Smooth muscle cell of trachea (primary cell): ENCODE measurements around the gene NAXE. TPM values are rescaled to one million over a fixed set of nuclear protein-coding genes. Genes with fewer than 3 reads are reported as not detected.

Experiments
- total RNA-seq: library from RNA; depleted of rRNA; stranded (reverse); fragments of >200 nt; gene quantifications from 2 replicates; pipeline ENCODE4 v1.2.1, GENCODE V29; 2014

NAXE gene
- 61.2 and 85.8 TPM in 2 replicates for total RNA-seq

DNA sequence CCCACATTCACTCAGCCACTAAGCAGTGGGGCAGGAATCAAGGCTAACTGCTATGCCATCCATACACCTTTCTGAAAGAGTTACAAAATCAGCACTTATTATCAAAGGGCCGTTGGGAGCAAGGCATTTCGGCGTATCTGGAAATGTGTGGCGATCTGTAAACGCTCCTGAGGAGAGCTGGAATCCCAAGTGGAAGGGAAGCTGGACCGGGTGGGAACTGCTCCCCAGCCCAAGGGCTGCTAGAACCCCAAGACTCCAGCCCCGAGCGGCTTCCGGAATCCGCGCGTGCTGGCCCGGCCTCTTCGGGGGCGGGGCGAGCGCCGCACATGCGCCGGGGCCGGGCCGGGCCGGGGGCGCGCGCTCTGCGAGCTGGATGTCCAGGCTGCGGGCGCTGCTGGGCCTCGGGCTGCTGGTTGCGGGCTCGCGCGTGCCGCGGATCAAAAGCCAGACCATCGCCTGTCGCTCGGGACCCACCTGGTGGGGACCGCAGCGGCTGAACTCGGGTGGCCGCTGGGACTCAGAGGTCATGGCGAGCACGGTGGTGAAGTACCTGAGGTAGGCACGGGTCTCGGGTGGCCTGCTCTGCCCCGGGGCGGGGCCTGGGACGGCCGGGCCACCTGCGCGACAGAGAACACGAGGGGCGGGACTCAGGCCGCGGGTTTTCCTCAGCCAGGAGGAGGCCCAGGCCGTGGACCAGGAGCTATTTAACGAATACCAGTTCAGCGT, at the start of gene NAXE:
TSS of gene NAXE (plus strand) at position 345 of the 726 bp plus-strand sequence. CDS start at position 374, 29 bp downstream.

GRCh38 chr1:156571919-156572662, 19.5 kb upstream of the NAXE start, which contains the start of gene IQGAP3:
IQGAP3 (minus strand) TSS chr1:156572565; CDS start chr1:156572529, 36 bp downstream.

GRCh38 chr1:156579472-156579871, 12.1 kb upstream of the NAXE start, which contains the start of gene TTC24:
TTC24 (plus strand) TSS chr1:156579723; CDS start chr1:156581365, 1,642 bp downstream.

GRCh38 chr1:156601122-156601830, 9.7 kb downstream of the NAXE start, which contains the start of gene GPATCH4:
GPATCH4 (minus strand) TSS chr1:156601479.

GRCh38 chr1:156618853-156619581, 27.4 kb downstream of the NAXE start, which contains the start of gene HAPLN2:
HAPLN2 (plus strand) TSS chr1:156619415; CDS start chr1:156623491, 4,076 bp downstream.

GRCh38 chr1:156641761-156642264, 50.2 kb downstream of the NAXE start, which contains the start of gene BCAN:
BCAN (plus strand) TSS chr1:156642117; CDS start chr1:156646055, 3,938 bp downstream.

Other genes with a start within 250 kb of the NAXE start
- gene RHBG, start 222.6 kb upstream of the NAXE start, total RNA-seq: not detected in 2 replicates
- gene MEF2D, start 91.0 kb upstream of the NAXE start, total RNA-seq: 11.6 and 12.1 TPM in 2 replicates
- gene IQGAP3, start 19.2 kb upstream of the NAXE start, total RNA-seq: 3.8 and 50.3 TPM in 2 replicates
- gene TTC24, start 12.1 kb upstream of the NAXE start, total RNA-seq: not detected in 2 replicates
- 11.9 and 19.9 TPM in 2 replicates for gene GPATCH4, start 9.7 kb downstream of the NAXE start, total RNA-seq
- gene HAPLN2, start 27.6 kb downstream of the NAXE start, total RNA-seq: not detected in 2 replicates
- gene BCAN, start 50.3 kb downstream of the NAXE start, total RNA-seq: not detected in 2 replicates
- 58.2 and 110 TPM in 2 replicates for gene NES, start 85.6 kb downstream of the NAXE start, total RNA-seq
- gene CRABP2, start 113.8 kb downstream of the NAXE start, total RNA-seq: 248 and 256 TPM in 2 replicates
- gene METTL25B, start 136.7 kb downstream of the NAXE start, total RNA-seq: 15.9 and 17.0 TPM in 2 replicates
- gene ISG20L2, start 137.0 kb downstream of the NAXE start, total RNA-seq: 4.7 and 7.4 TPM in 2 replicates
- 42.2 and 53.4 TPM in 2 replicates for gene MRPL24, start 149.3 kb downstream of the NAXE start, total RNA-seq
- gene HDGF, start 159.9 kb downstream of the NAXE start, total RNA-seq: 128 and 251 TPM in 2 replicates
- 14.1 and 15.4 TPM in 2 replicates for gene PRCC, start 175.8 kb downstream of the NAXE start, total RNA-seq
- not detected in 2 replicates for gene SH2D2A, start 225.1 kb downstream of the NAXE start, total RNA-seq